HEK293 (cell line): ENCODE results near the gene PFDN5.

Source experiments
- CTCF ChIA-PET: fragments of 350-600 bp; formaldehyde crosslinking; extraction: SDS; loops from one replicate; lab custom pipeline; 2021; ENCODE audit warnings: antibody characterized with exemption; lab: Yijun Ruan, JAX
- POLR2A ChIA-PET: fragments of 300-600 bp; formaldehyde crosslinking; extraction: SDS; loops from one replicate; lab custom pipeline; 2020; ENCODE audit warnings: antibody characterized with exemption, inconsistent platforms; lab: Yijun Ruan, JAX
- H3K27ac ChIP-seq: fragments of 200-500 bp; sonication (Bioruptor generic); 2 replicates; pipeline ENCODE4 v1.5.1; 2014; ENCODE audit warnings: low read depth, low read length, control low read depth, inconsistent platforms; ENCODE audit errors: extremely low read depth
- H3K36me3 ChIP-seq, 2 experiments: fragments of 200-500 bp in 1 of 2; sonication (Bioruptor generic) in 1 of 2; 1 replicate in 1 of 2; 2 replicates in 1 of 2; pipeline ENCODE4 v1.5.1; 2014 to 2017; ENCODE audit warnings: inconsistent platforms in 2 of 2, low read length in 2 of 2; ENCODE audit not compliant: control insufficient read depth in 2 of 2, insufficient read depth in 1 of 2
- H3K4me1 ChIP-seq: fragments of 200-500 bp; sonication (Bioruptor generic); 2 replicates; pipeline ENCODE4 v1.5.1; 2014; ENCODE audit warnings: mild to moderate bottlenecking, low read length, inconsistent platforms; ENCODE audit not compliant: control insufficient read depth, insufficient read depth
- H3K4me3 ChIP-seq: 2 replicates; pipeline ENCODE4 v1.5.1; 2011; ENCODE audit warnings: low read depth, mild to moderate bottlenecking, control low read depth, low read length, moderate library complexity
- H3K9me3 ChIP-seq: fragments of 200-500 bp; sonication (Bioruptor generic); 2 replicates; pipeline ENCODE4 v1.5.1; 2014; ENCODE audit warnings: low read depth, low read length, inconsistent platforms; ENCODE audit not compliant: control insufficient read depth, insufficient read depth
- GLI4 ChIP-seq: fragments of 450-650 bp; formaldehyde crosslinking; IDR thresholded peaks from 2 replicates; pipeline ENCODE4 v1.5.1; 2016; ENCODE audit warnings: missing biosample characterization, missing genetic modification characterization
- HIC1 ChIP-seq: fragments of 450-650 bp; formaldehyde crosslinking; IDR thresholded peaks from 2 replicates; pipeline ENCODE4 v1.5.1; 2016; ENCODE audit warnings: missing biosample characterization, missing genetic modification characterization
- IKZF3 ChIP-seq: fragments of 450-650 bp; IDR thresholded peaks from 2 replicates; pipeline ENCODE4 v1.5.0; 2018; ENCODE audit warnings: missing biosample characterization, mild to moderate bottlenecking, missing genetic modification characterization, moderate library complexity
- OSR2 ChIP-seq: fragments of 450-650 bp; formaldehyde crosslinking; IDR thresholded peaks from 2 replicates; pipeline ENCODE4 v1.5.1; 2016; ENCODE audit warnings: missing biosample characterization, missing genetic modification characterization
- PRDM1 ChIP-seq: fragments of 450-650 bp; formaldehyde crosslinking; IDR thresholded peaks from 2 replicates; pipeline ENCODE4; 2016; ENCODE audit warnings: missing biosample characterization, missing genetic modification characterization
- PRDM4 ChIP-seq: fragments of 450-650 bp; formaldehyde crosslinking; IDR thresholded peaks from 2 replicates; pipeline ENCODE4 v1.5.1; 2017; ENCODE audit warnings: missing biosample characterization, missing genetic modification characterization
- SCRT1 ChIP-seq: fragments of 450-650 bp; formaldehyde crosslinking; IDR thresholded peaks from 2 replicates; pipeline ENCODE4 v1.5.1; 2016; ENCODE audit warnings: missing biosample characterization, missing genetic modification characterization, borderline replicate concordance
- SETDB1 ChIP-seq: IDR thresholded peaks from one replicate; pipeline ENCODE4 v1.6.1; 2017; ENCODE audit warnings: mild to moderate bottlenecking, low read length, moderate library complexity, mixed read lengths; ENCODE audit not compliant: insufficient read length
- ZBTB17 ChIP-seq: fragments of 450-650 bp; formaldehyde crosslinking; IDR thresholded peaks from 2 replicates; pipeline ENCODE4 v1.5.1; 2016; ENCODE audit warnings: missing biosample characterization, missing genetic modification characterization
- ZBTB20 ChIP-seq: fragments of 450-650 bp; formaldehyde crosslinking; IDR thresholded peaks from 2 replicates; pipeline ENCODE4 v1.5.1; 2016; ENCODE audit warnings: missing biosample characterization, missing genetic modification characterization
- ZBTB26 ChIP-seq: fragments of 450-650 bp; formaldehyde crosslinking; optimal IDR thresholded peaks from 2 replicates; pipeline ENCODE3; 2016; ENCODE audit warnings: missing biosample characterization, mild to moderate bottlenecking, missing genetic modification characterization
- ZBTB49 ChIP-seq: fragments of 450-650 bp; formaldehyde crosslinking; IDR thresholded peaks from 2 replicates; pipeline ENCODE4 v1.5.1; 2016; ENCODE audit warnings: missing biosample characterization, missing genetic modification characterization, low read depth
- ZNF18 ChIP-seq: fragments of 450-650 bp; formaldehyde crosslinking; IDR thresholded peaks from 2 replicates; pipeline ENCODE4 v1.5.1; 2016; ENCODE audit warnings: missing biosample characterization, missing genetic modification characterization
- ZNF302 ChIP-seq: fragments of 450-650 bp; formaldehyde crosslinking; IDR thresholded peaks from 2 replicates; pipeline ENCODE4 v1.5.1; 2016; ENCODE audit warnings: missing biosample characterization, missing genetic modification characterization, low read depth
- ZNF324 ChIP-seq: fragments of 450-650 bp; formaldehyde crosslinking; IDR thresholded peaks from 2 replicates; pipeline ENCODE4 v1.5.1; 2016; ENCODE audit warnings: missing biosample characterization, missing genetic modification characterization
- ZNF341 ChIP-seq: fragments of 450-650 bp; formaldehyde crosslinking; IDR thresholded peaks from 2 replicates; pipeline ENCODE4; 2016; ENCODE audit warnings: low read depth, missing biosample characterization, missing genetic modification characterization
- ZNF621 ChIP-seq: fragments of 450-650 bp; formaldehyde crosslinking; IDR thresholded peaks from 2 replicates; pipeline ENCODE4 v1.5.1; 2017; ENCODE audit warnings: missing biosample characterization, missing genetic modification characterization
- ZNF629 ChIP-seq: fragments of 450-650 bp; formaldehyde crosslinking; IDR thresholded peaks from 2 replicates; pipeline ENCODE4 v1.5.1; 2017; ENCODE audit warnings: missing biosample characterization, missing genetic modification characterization
- ZNF777 ChIP-seq: fragments of 450-650 bp; formaldehyde crosslinking; IDR thresholded peaks from 2 replicates; pipeline ENCODE4 v1.5.1; 2017; ENCODE audit warnings: missing biosample characterization, missing genetic modification characterization, borderline replicate concordance
- ZNF791 ChIP-seq: fragments of 450-650 bp; formaldehyde crosslinking; IDR thresholded peaks from 2 replicates; pipeline ENCODE4 v1.5.1; 2016; ENCODE audit warnings: missing biosample characterization, missing genetic modification characterization
- ZNF792 ChIP-seq: fragments of 450-650 bp; formaldehyde crosslinking; IDR thresholded peaks from 2 replicates; pipeline ENCODE4 v1.5.1; 2016; ENCODE audit warnings: missing biosample characterization, missing genetic modification characterization

The PFDN5 gene

GRCh38 chr12:53344824-53345485 lies 49.6 kb downstream of the PFDN5 start (continued):
- TF ChIP-seq ZBTB49 (tag by site-specific recombination) (no peak), ZNF777 (tag by site-specific recombination) (peak; percentile 68; the same call in 1 of the 2 replicates), ZNF324 (0 out of 2 replicates have a peak, but pooled peaks have one; percentile 60), IKZF3 (peak; percentile 66), PRDM4 (tag by site-specific recombination) (peak; percentile 39; the same call in 1 of the 2 replicates), ZBTB26 (tag by site-specific recombination) (peak; percentile 51), SETDB1 (no peak), ZNF629 (tag by site-specific recombination) (peak; percentile 37; the same call in 1 of the 2 replicates), ZNF341 (tag by site-specific recombination) (peak; percentile 51)

- Histone ChIP-seq H3K27ac (no peak overlapping the region), H3K9me3 (no peaks in the 10 kb centered on the region), H3K4me1 (no peaks in the 10 kb centered on the region), H3K4me3 (peak overlapping the region; percentile 62), H3K36me3 (no peaks in the 10 kb centered on the region)
- POLR2A ChIA-PET = interaction anchor here (0.6 to 2.3 kb wide), 11 partner anchors 21 to 267 kb away, joined by 3 to 20 read pairs (median 3); partner anchors contain the start of genes AAAS, MAP3K12, PRR13 and SP1
- CTCF ChIA-PET = interaction anchor here (0.5 to 7.0 kb wide), 20 partner anchors 14 to 291 kb away, joined by 3 to 156 read pairs (median 4); partner anchors contain the start of genes AAAS, AMHR2, MYG1 and PFDN5
- TF ChIP-seq OSR2 (tag by site-specific recombination) (peak; percentile 51), PRDM1 (no peak), SCRT1 (tag by site-specific recombination) (no peak), ZNF621 (no peak), ZNF302 (tag by site-specific recombination) (no peak), ZNF791 (tag by site-specific recombination) (no peak), ZBTB17 (tag by site-specific recombination) (no peak), GLI4 (tag by site-specific recombination) (no peak), ZBTB20 (tag by site-specific recombination) (peak; percentile 73), ZNF18 (peak; percentile 51; the same call in 1 of the 2 replicates), ZNF792 (tag by site-specific recombination) (no peak), HIC1 (tag by site-specific recombination) (no peak)
Observed at GRCh38 chr12:53345486-53346188, 50.3 kb downstream of the PFDN5 start.
